Ramos (cell line): ENCODE results near the gene PROSER3.

ENCODE experiments used
- in situ Hi-C: fragments of 300-500 bp; cut with MboI; formaldehyde crosslinking; loops from one replicate; pipeline ENCODE4 v1.14.3; 2022; ENCODE audit warnings: low sequenced_read_pairs; ENCODE audit not compliant: unreplicated experiment

The PROSER3 gene

GRCh38 chr19:35773020-35773806 lies 15.2 kb downstream of the PROSER3 start:
- in situ Hi-C loops, result no loop called here

- in situ Hi-C loops, result no loop called here
Measured at GRCh38 chr19:35774274-35775045, 16.5 kb downstream of the PROSER3 start.

- in situ Hi-C loops, result no loop called here
Measured at GRCh38 chr19:35775046-35775297, 17.0 kb downstream of the PROSER3 start.

GRCh38 chr19:35775298-35776101 lies 17.5 kb downstream of the PROSER3 start, which contains the start of gene ARHGAP33:
Gene ARHGAP33, plus strand, starts transcription at chr19:35775564. Its CDS starts 95 bp downstream, at chr19:35775659.
- in situ Hi-C loops, result no loop called here

GRCh38 chr19:35776102-35776788 lies 18.3 kb downstream of the PROSER3 start:
- in situ Hi-C loops, result no loop called here

- in situ Hi-C loops, result no loop called here
Measured at GRCh38 chr19:35777086-35777841, 19.3 kb downstream of the PROSER3 start.

GRCh38 chr19:35777961-35778360 lies 20.0 kb downstream of the PROSER3 start:
- in situ Hi-C loops, result no loop called here

GRCh38 chr19:35779033-35779432 lies 21.1 kb downstream of the PROSER3 start:
- in situ Hi-C loops, result no loop called here

- in situ Hi-C loops, result no loop called here
Measured at GRCh38 chr19:35780058-35780457, 22.1 kb downstream of the PROSER3 start.

- in situ Hi-C loops, result no loop called here
Measured at GRCh38 chr19:35780717-35781116, 22.7 kb downstream of the PROSER3 start.

- in situ Hi-C loops, result no loop called here
Measured at GRCh38 chr19:35781650-35782049, 23.7 kb downstream of the PROSER3 start.

- in situ Hi-C loops, result no loop called here
Measured at GRCh38 chr19:35782589-35782988, 24.6 kb downstream of the PROSER3 start.

- in situ Hi-C loops, result no loop called here
Measured at GRCh38 chr19:35783469-35784434, 25.8 kb downstream of the PROSER3 start.

GRCh38 chr19:35784503-35785338 lies 26.7 kb downstream of the PROSER3 start:
- in situ Hi-C loops, result no loop called here

GRCh38 chr19:35785339-35785627 lies 27.3 kb downstream of the PROSER3 start:
- in situ Hi-C loops, result no loop called here

- in situ Hi-C loops, result no loop called here
Measured at GRCh38 chr19:35786299-35787160, 28.6 kb downstream of the PROSER3 start.

GRCh38 chr19:35787227-35787799 lies 29.3 kb downstream of the PROSER3 start:
- in situ Hi-C loops, result no loop called here
